Esophagus muscularis mucosa (tissue), 4 donors: ENCODE data around the gene FRAS1. TPM values are rescaled to one million over a fixed set of nuclear protein-coding genes. Genes with fewer than 3 reads are reported as not detected.

Experiments
- DNase-seq: peaks from one replicate; pipeline ENCODE4 v3.0.0-alpha.2; 2017; ENCODE audit errors: extremely low spot score
- H3K27ac ChIP-seq, 4 donors: fragments of 200-600 bp; sonication (generic); replicated peaks in 1 of 4; 1 replicate in 3 of 4; 2 replicates in 1 of 4; pipeline ENCODE4 v1.5.1; 2016 to 2019; ENCODE audit warnings: mild to moderate bottlenecking in 1 of 4
- H3K27me3 ChIP-seq, 4 donors: fragments of 200-600 bp; sonication (generic); one replicate each; pipeline versions ENCODE4 v1.5.1 to v1.6.0; 2016 to 2019
- H3K36me3 ChIP-seq, 4 donors: fragments of 200-600 bp; sonication (generic); one replicate each; pipeline ENCODE4 v1.5.1; 2016 to 2019
- H3K4me1 ChIP-seq, 4 donors: fragments of 200-600 bp; sonication (generic); one replicate each; pipeline ENCODE4 v1.5.1; 2016 to 2019
- H3K4me3 ChIP-seq, 4 donors: fragments of 200-600 bp; sonication (generic); 1 replicate in 2 of 4; 2 replicates in 2 of 4; pipeline ENCODE4 v1.5.1; 2016 to 2019; ENCODE audit warnings: mild to moderate bottlenecking in 4 of 4, moderate library complexity in 1 of 4
- H3K9me3 ChIP-seq, 4 donors: fragments of 200-600 bp; sonication (generic); 1 replicate in 3 of 4; 2 replicates in 1 of 4; pipeline ENCODE4 v1.5.1; 2016 to 2019
- CTCF ChIP-seq, 3 experiments: fragments of 200-600 bp in 2 of 3; fragments of 450-650 bp in 1 of 3; sonication (generic) in 2 of 3; IDR thresholded peaks; one replicate each; pipeline ENCODE4 v1.5.1; 2017 to 2019; ENCODE audit warnings: antibody characterized with exemption in 3 of 3, mild to moderate bottlenecking in 2 of 3, moderate library complexity in 1 of 3
- EP300 ChIP-seq: sonication (generic); formaldehyde crosslinking; IDR thresholded peaks from one replicate; pipeline ENCODE4 v1.6.1; 2017; ENCODE audit warnings: antibody characterized with exemption
- POLR2A ChIP-seq: fragments of 450-650 bp; IDR thresholded peaks from one replicate; pipeline ENCODE4 v1.6.1; 2017; ENCODE audit warnings: antibody characterized with exemption, moderate library complexity, mild to moderate bottlenecking, low read depth
- POLR2AphosphoS5 ChIP-seq, 2 donors: sonication (generic); formaldehyde crosslinking; IDR thresholded peaks; one replicate each; pipeline ENCODE4 v1.6.1; 2017; ENCODE audit warnings: antibody characterized with exemption in 2 of 2
- WGBS: methylation state at CpG from one replicate; pipeline ENCODE4 v1.1.5; 2018; 5-methylcytosine and 5-hydroxymethylcytosine counted together
- intact Hi-C: fragments of 100-400 bp; cut with DNase I; formaldehyde crosslinking; loops from one replicate; pipeline ENCODE4 v1.15.1; 2023
- total RNA-seq, 4 donors: library from RNA; depleted of rRNA; stranded (reverse); fragments of >200 nt; gene quantifications; one replicate each; pipeline versions ENCODE4 v1.1.0 to v1.2.1, GENCODE V29; 2016

Gene FRAS1
- total RNA-seq, 4 donors from 2014 or later = 5.3 to 8.7 (median 5.7) TPM

GRCh38 chr4:78092850-78093249, 35.7 kb downstream of the FRAS1 start:
- TF ChIP-seq POLR2A (no peak), CTCF (IDR thresholded peaks at IDR 0.05) (no peak), POLR2AphosphoS5 (IDR thresholded peaks at IDR 0.05) (no peak), EP300 (no peak)
- Histone ChIP-seq H3K27ac (no peak overlapping the region), H3K4me3 (no peak overlapping the region), H3K36me3 (no peaks in the 10 kb centered on the region), H3K9me3 (no peaks in the 10 kb centered on the region), H3K27me3 (no peaks in the 10 kb centered on the region), H3K4me1 (no peaks in the 10 kb centered on the region)
- intact Hi-C loops = no loop called here
- DNase-seq = no peak

DNA sequence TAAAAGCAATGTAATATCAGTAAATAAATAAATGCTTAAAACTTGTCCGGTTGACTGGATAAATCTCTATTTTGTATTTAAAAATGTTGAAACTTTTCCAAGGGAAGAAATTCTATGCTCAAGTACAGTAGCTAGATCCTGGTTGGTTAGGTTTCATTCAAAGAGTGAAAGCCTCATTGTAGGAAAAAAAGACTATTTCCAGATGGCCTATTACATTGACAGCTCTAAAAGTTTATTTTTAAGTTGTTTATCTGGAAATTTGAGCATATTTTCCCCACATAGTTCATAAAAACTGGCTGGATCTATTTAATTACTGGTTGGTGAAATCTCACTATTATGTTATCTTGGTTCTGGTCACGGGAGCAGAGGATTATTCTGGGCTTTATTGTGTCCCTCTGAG, 38.0 kb downstream of the FRAS1 start:
- Histone ChIP-seq H3K4me3 (no peak overlapping the region), H3K4me1 (peaks cover 0 to 19% (median 9%) of the 10 kb centered on the region in 4 donors), H3K36me3 (no peaks in the 10 kb centered on the region), H3K9me3 (no peaks in the 10 kb centered on the region), H3K27me3 (no peaks in the 10 kb centered on the region), H3K27ac (no peak overlapping the region)
- intact Hi-C loops = no loop called here
- WGBS = 69% methylated on average over 2 of the region's 2 CpGs
- no peak for DNase-seq
- TF ChIP-seq CTCF (IDR thresholded peaks at IDR 0.05) (no peak), POLR2A (no peak), EP300 (no peak), POLR2AphosphoS5 (IDR thresholded peaks at IDR 0.05) (no peak)

GRCh38 chr4:78099058-78099457, 41.9 kb downstream of the FRAS1 start:
- DNase-seq = no peak
- H3K27me3 ChIP-seq = no peaks in the 10 kb centered on the region
- no peaks in the 10 kb centered on the region for H3K9me3 ChIP-seq
- H3K4me1 ChIP-seq = peaks cover 0 to 28% (median 10%) of the 10 kb centered on the region in 4 donors
- H3K27ac ChIP-seq = no peak overlapping the region
- WGBS = 68% methylated on average over 3 of the region's 3 CpGs
- intact Hi-C loops = no loop called here
- H3K36me3 ChIP-seq = no peaks in the 10 kb centered on the region
- TF ChIP-seq POLR2A (no peak), CTCF (IDR thresholded peaks at IDR 0.05) (no peak), POLR2AphosphoS5 (IDR thresholded peaks at IDR 0.05) (no peak), EP300 (no peak)
- no peak overlapping the region for H3K4me3 ChIP-seq

DNA sequence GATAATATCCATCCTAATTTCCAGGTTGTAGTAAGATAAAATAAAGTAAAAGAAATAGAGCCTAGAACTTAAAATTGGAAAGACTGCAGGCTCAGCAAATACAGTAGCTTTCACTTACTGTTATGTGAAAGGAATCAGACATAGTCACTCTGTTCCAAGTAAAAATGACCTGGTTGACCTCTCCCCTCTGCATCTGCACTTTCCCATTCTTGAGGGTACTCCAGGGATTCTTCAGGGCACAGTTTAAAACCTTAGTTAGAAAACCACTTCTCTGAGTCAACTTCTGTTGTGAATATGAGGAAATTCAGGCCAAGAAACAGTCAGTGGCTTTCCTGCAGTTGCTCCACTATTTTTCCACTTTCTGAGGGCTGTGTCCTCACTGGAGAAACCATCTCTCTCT, 42.9 kb downstream of the FRAS1 start:
- TF ChIP-seq POLR2A (no peak), POLR2AphosphoS5 (IDR thresholded peaks at IDR 0.05) (no peak), CTCF (IDR thresholded peaks at IDR 0.05) (no peak), EP300 (no peak)
- Histone ChIP-seq H3K27ac (no peak overlapping the region), H3K36me3 (no peaks in the 10 kb centered on the region), H3K9me3 (no peaks in the 10 kb centered on the region), H3K4me3 (no peak overlapping the region), H3K4me1 (peaks cover 0 to 28% (median 10%) of the 10 kb centered on the region in 4 donors), H3K27me3 (no peaks in the 10 kb centered on the region)
- intact Hi-C loops = no loop called here
- no peak for DNase-seq

DNA sequence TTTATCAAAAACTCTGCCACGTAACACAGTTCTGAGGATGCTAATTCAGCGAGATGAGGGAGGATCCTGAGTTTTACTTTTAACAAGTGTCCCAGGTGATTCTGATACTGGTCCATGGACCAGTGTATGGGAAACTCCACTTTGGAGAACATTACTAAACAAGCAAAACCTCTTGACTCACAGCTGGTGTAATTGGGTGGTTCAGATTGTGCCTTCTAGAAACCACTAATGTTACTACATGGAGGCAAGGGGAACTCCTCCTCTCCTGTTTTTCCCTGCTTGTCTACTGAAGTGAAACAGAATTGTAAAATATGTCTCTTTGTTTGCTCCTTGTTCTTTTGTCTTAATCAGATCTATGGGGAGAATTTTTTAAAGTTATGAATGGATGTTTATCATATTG, 62.6 kb downstream of the FRAS1 start:
- WGBS = 90% methylated on average over 2 of the region's 2 CpGs
- intact Hi-C loops = no loop called here
- DNase-seq = no peak
- Histone ChIP-seq H3K27me3 (no peaks in the 10 kb centered on the region), H3K9me3 (no peaks in the 10 kb centered on the region), H3K4me1 (peaks cover 0 to 15% (median 2%) of the 10 kb centered on the region in 4 donors), H3K4me3 (no peak overlapping the region), H3K27ac (no peak overlapping the region), H3K36me3 (no peaks in the 10 kb centered on the region)
- TF ChIP-seq POLR2AphosphoS5 (IDR thresholded peaks at IDR 0.05) (no peak), EP300 (no peak), CTCF (IDR thresholded peaks at IDR 0.05) (no peak), POLR2A (no peak)
